Esophagus squamous epithelium (tissue), 5 donors: Measurements from ENCODE around the gene RPS8. TPM values are rescaled to one million over a fixed set of nuclear protein-coding genes. Genes with fewer than 3 reads are reported as not detected.
"Not testable (repeated sequence)": the region's sequence is repeated elsewhere in the genome, so short reads cannot be mapped to it uniquely, and the experiment has no call there.

ENCODE experiments used
- DNase-seq: peaks from one replicate; lab custom pipeline; 2025; lab: John Stamatoyannopoulos, UW
- H3K27ac ChIP-seq, 4 donors: fragments of 200-600 bp; sonication (generic); one replicate each; pipeline ENCODE4 v1.5.1; 2016 to 2019; ENCODE audit warnings: mild to moderate bottlenecking in 1 of 4
- H3K27me3 ChIP-seq, 4 donors: fragments of 200-600 bp; sonication (generic); 1 replicate in 3 of 4; 2 replicates in 1 of 4; pipeline versions ENCODE4 v1.5.1 to v1.6.0; 2017 to 2021; ENCODE audit warnings: antibody characterized with exemption in 1 of 4
- H3K36me3 ChIP-seq, 3 donors: fragments of 200-600 bp; sonication (generic); one replicate each; pipeline ENCODE4 v1.5.1; 2016 to 2019
- H3K4me1 ChIP-seq, 3 donors: fragments of 200-600 bp; sonication (generic); one replicate each; pipeline ENCODE4 v1.5.1; 2017 to 2019
- H3K4me3 ChIP-seq, 4 donors: fragments of 200-600 bp; sonication (generic); 1 replicate in 3 of 4; 2 replicates in 1 of 4; pipeline ENCODE4 v1.5.1; 2016 to 2019; ENCODE audit warnings: mild to moderate bottlenecking in 2 of 4, moderate library complexity in 1 of 4
- H3K9me3 ChIP-seq, 3 donors: fragments of 200-600 bp; sonication (generic); one replicate each; pipeline ENCODE4 v1.5.1; 2016 to 2019
- POLR2A ChIP-seq, 4 donors: fragments of 450-650 bp; IDR thresholded peaks; one replicate each; pipeline ENCODE4 v1.6.1; 2017; ENCODE audit warnings: antibody characterized with exemption in 4 of 4, mild to moderate bottlenecking in 4 of 4, moderate library complexity in 3 of 4
- WGBS, 2 donors: methylation state at CpG; one replicate each; pipeline ENCODE4 v1.1.5; 2018; 5-methylcytosine and 5-hydroxymethylcytosine counted together
- intact Hi-C: fragments of 100-400 bp; cut with DNase I; formaldehyde crosslinking; loops from one replicate; pipeline ENCODE4 v1.15.0; 2022
- total RNA-seq, 4 donors: library from RNA; depleted of rRNA; stranded (reverse); fragments of >200 nt; gene quantifications; one replicate each; pipeline ENCODE4 v1.1.0, GENCODE V29; 2016
- TF ChIP-seq, protein P1 (sequence below), 6 experiments: fragments of 450-650 bp in 4 of 6; fragments of 200-600 bp in 2 of 6; sonication (generic) in 2 of 6; IDR thresholded peaks; one replicate each; pipeline ENCODE4 v1.5.1; 2016 to 2019; ENCODE audit warnings: antibody characterized with exemption in 6 of 6, mild to moderate bottlenecking in 4 of 6, moderate library complexity in 4 of 6
- donor health status: DM: yes; HTN: yes; CAD: no.

Gene RPS8
- total RNA-seq, 4 donors from 2014 or later, result 1,915 to 3,855 (median 2,689) TPM

DNA sequence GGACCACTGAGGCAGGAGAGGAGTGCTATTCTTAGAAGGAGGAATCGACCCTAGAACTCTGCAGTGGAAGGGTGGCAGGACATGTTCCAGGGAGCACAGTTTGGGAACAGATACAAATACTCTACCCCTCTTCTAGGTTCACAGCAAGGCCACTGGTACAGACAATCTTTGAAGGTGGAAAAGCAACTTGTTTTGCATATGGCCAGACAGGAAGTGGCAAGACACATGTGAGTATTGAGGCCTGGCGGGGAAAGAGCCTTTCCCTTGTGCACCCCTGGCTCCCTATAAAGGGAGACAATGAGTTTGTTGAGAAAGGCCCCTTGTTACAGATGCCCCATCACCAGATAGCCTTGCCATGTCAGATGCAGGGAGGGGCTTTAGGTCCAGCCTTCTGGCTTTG, 17.9 kb upstream of the RPS8 start:
- no peak for TF ChIP-seq POLR2A (IDR thresholded peaks at IDR 0.05)
- TF ChIP-seq, protein P1, sequence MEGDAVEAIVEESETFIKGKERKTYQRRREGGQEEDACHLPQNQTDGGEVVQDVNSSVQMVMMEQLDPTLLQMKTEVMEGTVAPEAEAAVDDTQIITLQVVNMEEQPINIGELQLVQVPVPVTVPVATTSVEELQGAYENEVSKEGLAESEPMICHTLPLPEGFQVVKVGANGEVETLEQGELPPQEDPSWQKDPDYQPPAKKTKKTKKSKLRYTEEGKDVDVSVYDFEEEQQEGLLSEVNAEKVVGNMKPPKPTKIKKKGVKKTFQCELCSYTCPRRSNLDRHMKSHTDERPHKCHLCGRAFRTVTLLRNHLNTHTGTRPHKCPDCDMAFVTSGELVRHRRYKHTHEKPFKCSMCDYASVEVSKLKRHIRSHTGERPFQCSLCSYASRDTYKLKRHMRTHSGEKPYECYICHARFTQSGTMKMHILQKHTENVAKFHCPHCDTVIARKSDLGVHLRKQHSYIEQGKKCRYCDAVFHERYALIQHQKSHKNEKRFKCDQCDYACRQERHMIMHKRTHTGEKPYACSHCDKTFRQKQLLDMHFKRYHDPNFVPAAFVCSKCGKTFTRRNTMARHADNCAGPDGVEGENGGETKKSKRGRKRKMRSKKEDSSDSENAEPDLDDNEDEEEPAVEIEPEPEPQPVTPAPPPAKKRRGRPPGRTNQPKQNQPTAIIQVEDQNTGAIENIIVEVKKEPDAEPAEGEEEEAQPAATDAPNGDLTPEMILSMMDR (IDR thresholded peaks at IDR 0.05), result no peak
- Histone ChIP-seq H3K27ac (no peak overlapping the region), H3K9me3 (no peaks in the 10 kb centered on the region), H3K4me1 (no peaks in the 10 kb centered on the region), H3K36me3 (peaks cover 0 to 84% (median 4%) of the 10 kb centered on the region in 3 donors), H3K4me3 (no peak overlapping the region), H3K27me3 (no peaks in the 10 kb centered on the region)
- DNase-seq, result no peak
- intact Hi-C loops, result no loop called here
- 78 to 100% methylated on average over 2 of the region's 2 CpGs for WGBS, 2 donors

DNA sequence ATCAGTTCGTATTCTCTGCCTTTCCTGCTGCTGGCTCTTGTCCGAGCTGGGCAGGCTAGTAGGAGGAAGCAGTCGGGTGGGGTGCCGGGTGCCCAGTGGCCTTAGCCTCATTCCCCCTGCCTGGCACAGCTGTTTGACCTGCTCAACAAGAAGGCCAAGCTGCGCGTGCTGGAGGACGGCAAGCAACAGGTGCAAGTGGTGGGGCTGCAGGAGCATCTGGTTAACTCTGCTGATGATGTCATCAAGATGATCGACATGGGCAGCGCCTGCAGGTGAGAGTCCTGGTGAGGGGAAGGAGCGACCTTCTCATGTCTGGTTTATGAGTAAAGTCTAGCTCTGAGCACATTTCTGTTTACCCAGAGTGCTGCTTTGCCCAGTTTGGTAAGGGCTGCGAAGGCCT, 16.3 kb upstream of the RPS8 start:
- no peaks in the 10 kb centered on the region for H3K27me3 ChIP-seq
- TF ChIP-seq, protein P1 (IDR thresholded peaks at IDR 0.05), result no peak
- TF ChIP-seq POLR2A (IDR thresholded peaks at IDR 0.05), result no peak
- intact Hi-C loops, result no loop called here
- no peak overlapping the region for H3K27ac ChIP-seq
- no peaks in the 10 kb centered on the region for H3K4me1 ChIP-seq
- no peak overlapping the region for H3K4me3 ChIP-seq
- H3K36me3 ChIP-seq, result peaks cover 0 to 88% (median 4%) of the 10 kb centered on the region in 3 donors
- 40 to 66% methylated on average over 1 to 4 of the region's 11 CpGs for WGBS, 2 donors
- no peak for DNase-seq
- no peaks in the 10 kb centered on the region for H3K9me3 ChIP-seq

DNA sequence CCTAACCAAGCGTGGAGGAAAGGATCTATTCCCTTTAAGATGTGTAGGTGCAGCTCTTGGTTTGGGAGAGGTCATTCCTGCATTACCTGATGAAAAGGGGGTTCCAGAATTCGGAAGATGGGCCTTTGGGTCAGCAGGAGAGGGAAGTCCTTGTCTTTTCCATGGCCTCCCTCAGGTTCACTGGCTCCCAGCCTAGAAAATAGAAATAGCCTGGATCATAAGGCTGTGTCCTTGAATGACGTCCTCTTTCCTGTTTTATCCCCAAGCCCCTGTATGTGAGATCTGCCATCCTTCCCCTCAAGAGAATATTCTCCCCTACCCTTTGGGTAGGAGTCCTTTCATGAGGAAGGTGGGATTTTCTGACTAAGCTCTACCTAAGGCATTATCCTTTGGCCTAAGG, 14.5 kb upstream of the RPS8 start:
- no peaks in the 10 kb centered on the region for H3K27me3 ChIP-seq
- H3K4me3 ChIP-seq, result no peak overlapping the region
- peaks cover 0 to 75% (median 4%) of the 10 kb centered on the region in 3 donors for H3K36me3 ChIP-seq
- 91 to 96% methylated on average over 2 to 3 of the region's 3 CpGs for whole genome bisulfite sequencing, 2 donors
- DNase-seq, result no peak
- no peaks in the 10 kb centered on the region for H3K4me1 ChIP-seq
- TF ChIP-seq POLR2A (IDR thresholded peaks at IDR 0.05), result no peak
- TF ChIP-seq, protein P1 (IDR thresholded peaks at IDR 0.05), result no peak
- H3K9me3 ChIP-seq, result no peaks in the 10 kb centered on the region
- no peak overlapping the region for H3K27ac ChIP-seq
- intact Hi-C loops, result no loop called here

DNA sequence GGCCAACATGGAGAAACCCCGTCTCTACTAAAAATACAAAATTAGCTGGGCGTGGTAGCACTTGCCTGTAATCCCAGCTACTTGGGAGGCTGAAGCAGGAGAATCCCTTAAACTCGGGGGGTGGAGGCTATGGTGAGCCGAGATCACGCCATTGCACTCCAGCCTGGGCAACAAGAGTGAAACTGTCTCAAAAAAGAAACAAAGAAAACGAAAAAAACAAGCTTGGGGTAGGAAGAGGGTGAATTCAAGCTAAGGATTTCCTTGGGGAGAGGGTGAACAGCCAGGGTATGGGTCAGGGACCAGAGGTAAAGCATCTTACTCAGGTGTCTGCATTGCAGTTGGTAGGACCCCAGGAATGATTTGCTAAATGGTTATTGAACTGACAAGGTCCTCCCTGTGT, 8.9 kb upstream of the RPS8 start:
- H3K36me3 ChIP-seq, result peaks cover 0 to 45% (median 0%) of the 10 kb centered on the region in 3 donors
- H3K4me3 ChIP-seq, intact Hi-C loops, H3K9me3 ChIP-seq, H3K27ac ChIP-seq, DNase-seq, H3K4me1 ChIP-seq, H3K27me3 ChIP-seq: not testable (repeated sequence)
- WGBS, 2 donors, result 89 to 93% methylated on average over 6 of the region's 6 CpGs

- Histone ChIP-seq H3K27me3 (no peaks in the 10 kb centered on the region), H3K36me3 (peaks cover 10 to 47% (median 32%) of the 10 kb centered on the region in 3 donors), H3K27ac (peak overlapping the region; percentile 92 to 100 (median 96)), H3K9me3 (no peaks in the 10 kb centered on the region), H3K4me1 (peaks cover 17 to 46% (median 23%) of the 10 kb centered on the region in 3 donors), H3K4me3 (peak overlapping the region; percentile 59 to 99 (median 81))
- intact Hi-C loops, result loop anchor here (5.0 kb wide), 1 partner anchor 44 kb away; the partner anchor contains the start of gene RNU5D-1
- TF ChIP-seq, protein P1 (IDR thresholded peaks at IDR 0.05), result no peak
- no peak for DNase-seq
- WGBS, 2 donors, result 0 to 7% methylated on average over 5 to 8 of the region's 36 CpGs
These were observed 790 bp downstream of the RPS8 start for GRCh38 chr1:44775930-44776729.
